ENCODE measurements around the gene MPV17L2. TPM values are rescaled to one million over a fixed set of nuclear protein-coding genes. Genes with fewer than 3 reads are reported as not detected.

Gene MPV17L2
- total and polyA plus RNA-seq, 10 of the 15 experiments (the other 5 are each of a cell fraction or from before 2014, with no cell fraction given): 5.1 to 57.2 (median 22.9) TPM

DNA sequence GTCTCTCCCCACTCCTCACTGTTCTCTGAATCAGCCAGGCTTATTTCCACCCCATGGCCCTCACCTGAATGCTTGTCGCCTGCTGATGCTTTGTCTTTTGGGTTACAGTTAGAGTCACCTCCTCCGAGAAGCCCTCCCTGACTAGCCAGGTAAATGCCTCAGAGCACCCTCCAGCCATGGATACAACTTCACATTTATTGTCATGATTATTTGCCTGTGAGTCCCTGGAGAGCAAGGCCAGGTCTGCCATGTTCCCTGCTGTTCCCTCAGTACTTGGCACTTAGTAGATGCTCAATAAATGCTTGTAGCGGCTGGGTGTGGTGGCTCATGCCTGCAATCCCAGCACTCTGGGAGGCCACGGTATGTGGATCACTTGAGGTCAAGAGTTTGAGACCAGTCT, 36.9 kb downstream of the MPV17L2 start:
- ChIA-PET SMC1A (ENCODE audit: uncharacterized antibody, unreplicated experiment) (interaction anchor here (0.8 to 1.0 kb wide), 2 partner anchors 14 to 49 kb away, joined by 3 read pairs; no protein-coding TSS in a partner anchor), RAD21 (ENCODE audit: unreplicated experiment) (interaction anchor here (1.0 to 1.2 kb wide), 2 partner anchors 26 to 50 kb away, joined by 3 to 5 read pairs; partner anchors contain the start of gene RAB3A), POLR2A (interaction anchor here (2.0 kb wide), 1 partner anchor 38 kb away, joined by 7 read pairs; the partner anchor contains the start of gene MPV17L2), CTCF (interaction anchor here (0.6 to 3.4 kb wide), 7 partner anchors 10 to 178 kb away, joined by 3 to 20 read pairs (median 5); a partner anchor contains a TSS)
- DNase-seq (ENCODE audit: low read depth, low spot score): no peak
- Histone ChIP-seq H3K9ac (ENCODE audit: control insufficient read depth, insufficient read depth, low read length) (no peak overlapping the region), H3K4me1 (ENCODE audit: control insufficient read depth, insufficient read depth, low read length) (peaks cover 11% of the 10 kb centered on the region), H3K4me2 (ENCODE audit: control insufficient read depth, insufficient read depth) (no peak overlapping the region), H3K9me3 (replicated peaks; ENCODE audit: control insufficient read depth, insufficient read depth, low read length) (no peaks in the 10 kb centered on the region; the same call in 2 of the 3 replicates), H4K20me1 (ENCODE audit: control insufficient read depth, insufficient read depth) (no peaks in the 10 kb centered on the region), H3K4me3 (no peak overlapping the region), H3K27ac (ENCODE audit: control insufficient read depth, insufficient read depth) (no peak overlapping the region), H3K36me3 (ENCODE audit: control insufficient read depth in 2 of 2, insufficient read depth in 2 of 2, low read length in 1 of 2) (no peaks in the 10 kb centered on the region), H3K27me3 (replicated peaks in 1 of 2; ENCODE audit: control insufficient read depth in 2 of 2, insufficient read depth in 2 of 2, low read length in 1 of 2) (peaks cover 0 to 3% of the 10 kb centered on the region in 2 experiments; a peak in 2 of 4 replicates), H3K79me2 (ENCODE audit: control insufficient read depth, insufficient read depth, low read length) (no peaks in the 10 kb centered on the region), H2AFZ (ENCODE audit: control insufficient read depth, low read depth, low read length) (no peak overlapping the region)
- ATAC-seq: no peak
- TF ChIP-seq RAD51 (IDR thresholded peaks at IDR 0.05) (no peak), ASH2L (IDR thresholded peaks at IDR 0.05; ENCODE audit: borderline replicate concordance, low read depth) (no peak), IKZF1 (conservative IDR thresholded peaks at IDR 0.05) (no peak), MYB (IDR thresholded peaks at IDR 0.05; ENCODE audit: borderline replicate concordance, low read depth, low read length) (no peak), POLR2AphosphoS5 (IDR thresholded peaks at IDR 0.05; ENCODE audit: low read length) (no peak)
- TF ChIP-seq, protein P1, sequence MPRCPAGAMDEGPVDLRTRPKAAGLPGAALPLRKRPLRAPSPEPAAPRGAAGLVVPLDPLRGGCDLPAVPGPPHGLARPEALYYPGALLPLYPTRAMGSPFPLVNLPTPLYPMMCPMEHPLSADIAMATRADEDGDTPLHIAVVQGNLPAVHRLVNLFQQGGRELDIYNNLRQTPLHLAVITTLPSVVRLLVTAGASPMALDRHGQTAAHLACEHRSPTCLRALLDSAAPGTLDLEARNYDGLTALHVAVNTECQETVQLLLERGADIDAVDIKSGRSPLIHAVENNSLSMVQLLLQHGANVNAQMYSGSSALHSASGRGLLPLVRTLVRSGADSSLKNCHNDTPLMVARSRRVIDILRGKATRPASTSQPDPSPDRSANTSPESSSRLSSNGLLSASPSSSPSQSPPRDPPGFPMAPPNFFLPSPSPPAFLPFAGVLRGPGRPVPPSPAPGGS (IDR thresholded peaks at IDR 0.05; ENCODE audit: borderline replicate concordance, insufficient read depth, low read depth, low read length, poor library complexity, severe bottlenecking): no peak
- BruUV-seq (replicated peaks): no TSS peak
- in situ Hi-C loops (cut with MboI): no loop called here
- FAIRE-seq: no peak
- intact Hi-C loops (cut with micrococcal nuclease; ENCODE audit: unreplicated experiment): no loop called here
- WGBS (ENCODE audit: insufficient coverage, insufficient replicate concordance, low lambda C conversion rate, missing lambda C conversion rate): 58% methylated on average over 4 of the region's 4 CpGs

Measured in GM12878 (cell line).